HFF-Myc (cell line): Measurements from ENCODE around the gene VAC14.

Experiments used
- DNase-seq: peaks from one replicate; pipeline ENCODE4 v3.0.0-alpha.2; 2011; ENCODE audit warnings: low read depth; ENCODE audit errors: extremely low read depth
- H3K4me3 ChIP-seq: replicated peaks from 2 replicates; pipeline ENCODE4 v1.5.1; 2011; ENCODE audit warnings: low read depth, mild to moderate bottlenecking, control low read depth, low read length
- CTCF ChIP-seq: IDR thresholded peaks from 2 replicates; pipeline ENCODE4 v1.5.1; 2012; ENCODE audit warnings: mild to moderate bottlenecking, low read depth, low read length, control low read depth; ENCODE audit errors: missing control alignments

VAC14 gene

DNA sequence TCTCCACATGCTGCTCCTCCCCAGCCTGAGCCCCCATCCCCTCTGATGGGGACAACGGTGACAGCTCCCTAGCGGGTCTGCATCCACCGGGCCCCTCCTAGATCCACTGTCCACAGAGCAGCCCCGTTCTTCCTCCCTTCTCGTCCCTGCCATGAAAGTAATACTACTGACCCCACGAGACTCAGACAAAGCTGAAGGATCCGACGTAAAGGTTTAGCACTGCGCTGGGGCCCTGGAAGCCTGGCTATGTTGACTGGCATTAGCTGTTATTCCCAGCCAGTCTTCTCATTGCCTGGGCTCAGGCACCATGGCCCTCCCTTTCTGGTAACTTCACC, 30.7 kb downstream of the VAC14 start:
- no peak for DNase-seq
- H3K4me3 ChIP-seq: no peak overlapping the region
- no peak for TF ChIP-seq CTCF

GRCh38 chr16:70769761-70770160, 31.2 kb downstream of the VAC14 start:
- TF ChIP-seq CTCF: no peak
- no peak for DNase-seq
- no peak overlapping the region for H3K4me3 ChIP-seq

DNA sequence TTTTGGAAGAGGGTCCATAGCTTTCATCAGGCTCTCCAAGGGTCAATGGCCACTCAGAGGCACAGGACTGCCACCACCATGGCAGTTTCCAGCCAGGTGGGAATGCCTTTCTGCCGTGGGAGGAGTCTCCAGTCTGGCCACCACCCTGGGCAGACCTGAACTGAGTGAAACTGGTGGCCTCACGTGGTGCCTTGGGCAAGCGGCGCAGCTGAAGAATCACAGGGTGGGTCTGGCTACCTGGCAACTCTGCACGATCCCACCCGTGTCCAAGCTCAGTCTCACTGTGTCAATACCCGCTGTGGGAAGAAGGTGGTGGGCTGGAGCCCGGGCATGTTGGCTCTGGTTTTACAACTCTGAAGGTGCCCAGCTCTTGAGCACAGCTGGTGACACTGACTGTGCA, 31.8 kb downstream of the VAC14 start:
- no peak for TF ChIP-seq CTCF
- no peak overlapping the region for H3K4me3 ChIP-seq
- DNase-seq: no peak

DNA sequence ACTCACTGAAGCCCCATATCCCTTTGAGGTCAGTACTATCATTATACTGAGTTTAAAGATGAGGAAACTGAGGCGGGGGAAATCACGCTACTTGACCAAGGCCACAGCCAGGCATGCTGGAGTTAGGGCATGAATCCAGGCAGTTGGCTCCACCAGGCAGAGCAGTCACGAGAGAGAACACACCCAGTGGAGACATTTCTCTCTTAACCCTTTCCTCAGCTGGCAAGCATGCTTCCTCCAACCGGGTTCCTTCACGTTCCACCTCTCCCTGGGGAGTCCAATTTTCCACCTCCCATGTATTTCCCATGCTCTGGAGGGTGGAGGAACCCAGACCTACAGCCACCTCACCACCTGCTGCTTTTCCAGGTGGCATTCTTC, 32.8 kb downstream of the VAC14 start:
- no peak overlapping the region for H3K4me3 ChIP-seq
- DNase-seq: no peak
- TF ChIP-seq CTCF: no peak

- TF ChIP-seq CTCF: no peak
- H3K4me3 ChIP-seq: no peak overlapping the region
- no peak for DNase-seq
Observed at GRCh38 chr16:70767377-70768202, 33.4 kb downstream of the VAC14 start.

GRCh38 chr16:70766658-70767057, 34.3 kb downstream of the VAC14 start:
- no peak overlapping the region for H3K4me3 ChIP-seq
- TF ChIP-seq CTCF: no peak
- no peak for DNase-seq

DNA sequence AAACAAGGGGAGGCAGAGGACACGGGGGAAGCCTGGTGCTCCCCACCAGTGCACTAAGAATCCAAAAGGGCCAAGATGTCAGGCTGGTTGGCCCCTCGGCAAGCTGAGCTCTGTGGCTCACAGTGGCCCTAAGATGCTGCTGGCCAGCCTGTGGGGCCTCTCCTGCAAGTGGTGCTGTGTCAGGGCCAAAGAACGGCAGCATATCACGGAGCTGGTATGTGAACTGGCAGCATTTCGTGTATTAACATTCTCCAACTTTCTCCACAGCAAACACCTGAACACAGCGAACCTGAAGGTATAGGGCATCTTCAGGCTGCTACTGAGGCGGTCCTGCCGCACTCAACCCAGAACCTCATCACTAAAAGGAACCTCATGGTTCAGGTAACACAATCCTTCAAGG, 34.8 kb downstream of the VAC14 start:
- TF ChIP-seq CTCF: no peak
- DNase-seq: no peak
- no peak overlapping the region for H3K4me3 ChIP-seq
